ENCODE measurements around the gene SHCBP1L.

- TF ChIP-seq MTA2 (IDR thresholded peaks at IDR 0.05; ENCODE audit: low read depth) (no peak), MXI1 (IDR thresholded peaks at IDR 0.05; ENCODE audit: low read depth, low read length) (no peak)
Observed at GRCh38 chr1:182855911-182856310, 97.1 kb downstream of the SHCBP1L start.

All from K562 (cell line).